ENCODE measurements around the gene DBX1. TPM values are rescaled to one million over a fixed set of nuclear protein-coding genes. Genes with fewer than 3 reads are reported as not detected.

The DBX1 gene
- total and polyA plus RNA-seq, 2 experiments from 2014 or later, result not detected

DNA sequence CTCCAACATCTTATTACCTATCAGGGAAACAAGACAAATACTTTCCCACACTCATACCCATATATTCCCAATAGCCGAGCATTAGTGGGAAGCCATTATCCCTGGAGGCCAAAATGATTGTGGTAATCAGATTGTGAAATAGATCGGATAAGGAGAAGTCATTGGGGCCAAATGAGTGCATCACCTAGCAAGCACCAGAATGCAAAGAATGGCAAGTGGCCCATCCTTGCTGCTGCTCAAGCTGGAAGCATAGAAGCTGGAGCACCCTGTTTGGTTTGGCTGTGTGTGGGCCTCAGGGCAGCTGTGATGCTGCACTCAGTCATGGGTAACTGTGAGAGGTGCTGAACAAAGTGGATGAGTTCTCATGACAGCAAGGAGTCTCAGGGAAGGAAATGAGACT lies 18.7 kb upstream of the DBX1 start:
- Histone ChIP-seq H3K4me1 (ENCODE audit: insufficient read depth) (no peaks in the 10 kb centered on the region), H3K27ac (ENCODE audit: low read depth) (no peak overlapping the region), H4K20me1 (replicated peaks; ENCODE audit: insufficient read depth) (no peaks in the 10 kb centered on the region), H3K4me3 (no peak overlapping the region), H3F3A (replicated peaks; ENCODE audit: low read depth) (no peaks in the 10 kb centered on the region), H3K36me3 (ENCODE audit: insufficient read depth) (no peaks in the 10 kb centered on the region), H3K27me3 (ENCODE audit: insufficient read depth) (peaks cover 20% of the 10 kb centered on the region; the same call in 1 of the 2 replicates), H3K4me2 (no peak overlapping the region), H3K9me2 (ENCODE audit: insufficient read depth) (no peaks in the 10 kb centered on the region; the same call in 1 of the 2 replicates), H2AFZ (no peak overlapping the region), H3K79me2 (replicated peaks; ENCODE audit: insufficient read depth) (no peaks in the 10 kb centered on the region)
- Mint-ChIP-seq H3K36me3 (ENCODE audit: low read depth) (no peaks in the 10 kb centered on the region), H3K4me1 (no peaks in the 10 kb centered on the region; the same call in 1 of the 3 replicates), H3K27me3 (ENCODE audit: insufficient read depth, low read depth, poor library complexity) (peaks cover 9% of the 10 kb centered on the region), H3K9me3 (peaks cover 3% of the 10 kb centered on the region; the same call in 1 of the 3 replicates), H3K4me3 (no peak overlapping the region), H3K27ac (no peak overlapping the region)
- DNase-seq (ENCODE audit: low spot score) (no peak), ATAC-seq (no peak)
- no peak for TF ChIP-seq EZH2 (IDR thresholded peaks at IDR 0.05; ENCODE audit: low read depth, unreplicated experiment)
- TF ChIP-seq, protein P1, sequence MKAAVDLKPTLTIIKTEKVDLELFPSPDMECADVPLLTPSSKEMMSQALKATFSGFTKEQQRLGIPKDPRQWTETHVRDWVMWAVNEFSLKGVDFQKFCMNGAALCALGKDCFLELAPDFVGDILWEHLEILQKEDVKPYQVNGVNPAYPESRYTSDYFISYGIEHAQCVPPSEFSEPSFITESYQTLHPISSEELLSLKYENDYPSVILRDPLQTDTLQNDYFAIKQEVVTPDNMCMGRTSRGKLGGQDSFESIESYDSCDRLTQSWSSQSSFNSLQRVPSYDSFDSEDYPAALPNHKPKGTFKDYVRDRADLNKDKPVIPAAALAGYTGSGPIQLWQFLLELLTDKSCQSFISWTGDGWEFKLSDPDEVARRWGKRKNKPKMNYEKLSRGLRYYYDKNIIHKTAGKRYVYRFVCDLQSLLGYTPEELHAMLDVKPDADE (IDR thresholded peaks at IDR 0.05), result no peak
- TF ChIP-seq NANOG (IDR thresholded peaks at IDR 0.05; ENCODE audit: borderline replicate concordance), result no peak
- TF ChIP-seq ZNF331 (CRISPR knock-in tag; IDR thresholded peaks at IDR 0.05; ENCODE audit: low read depth), result no peak
- TF ChIP-seq, protein P2, sequence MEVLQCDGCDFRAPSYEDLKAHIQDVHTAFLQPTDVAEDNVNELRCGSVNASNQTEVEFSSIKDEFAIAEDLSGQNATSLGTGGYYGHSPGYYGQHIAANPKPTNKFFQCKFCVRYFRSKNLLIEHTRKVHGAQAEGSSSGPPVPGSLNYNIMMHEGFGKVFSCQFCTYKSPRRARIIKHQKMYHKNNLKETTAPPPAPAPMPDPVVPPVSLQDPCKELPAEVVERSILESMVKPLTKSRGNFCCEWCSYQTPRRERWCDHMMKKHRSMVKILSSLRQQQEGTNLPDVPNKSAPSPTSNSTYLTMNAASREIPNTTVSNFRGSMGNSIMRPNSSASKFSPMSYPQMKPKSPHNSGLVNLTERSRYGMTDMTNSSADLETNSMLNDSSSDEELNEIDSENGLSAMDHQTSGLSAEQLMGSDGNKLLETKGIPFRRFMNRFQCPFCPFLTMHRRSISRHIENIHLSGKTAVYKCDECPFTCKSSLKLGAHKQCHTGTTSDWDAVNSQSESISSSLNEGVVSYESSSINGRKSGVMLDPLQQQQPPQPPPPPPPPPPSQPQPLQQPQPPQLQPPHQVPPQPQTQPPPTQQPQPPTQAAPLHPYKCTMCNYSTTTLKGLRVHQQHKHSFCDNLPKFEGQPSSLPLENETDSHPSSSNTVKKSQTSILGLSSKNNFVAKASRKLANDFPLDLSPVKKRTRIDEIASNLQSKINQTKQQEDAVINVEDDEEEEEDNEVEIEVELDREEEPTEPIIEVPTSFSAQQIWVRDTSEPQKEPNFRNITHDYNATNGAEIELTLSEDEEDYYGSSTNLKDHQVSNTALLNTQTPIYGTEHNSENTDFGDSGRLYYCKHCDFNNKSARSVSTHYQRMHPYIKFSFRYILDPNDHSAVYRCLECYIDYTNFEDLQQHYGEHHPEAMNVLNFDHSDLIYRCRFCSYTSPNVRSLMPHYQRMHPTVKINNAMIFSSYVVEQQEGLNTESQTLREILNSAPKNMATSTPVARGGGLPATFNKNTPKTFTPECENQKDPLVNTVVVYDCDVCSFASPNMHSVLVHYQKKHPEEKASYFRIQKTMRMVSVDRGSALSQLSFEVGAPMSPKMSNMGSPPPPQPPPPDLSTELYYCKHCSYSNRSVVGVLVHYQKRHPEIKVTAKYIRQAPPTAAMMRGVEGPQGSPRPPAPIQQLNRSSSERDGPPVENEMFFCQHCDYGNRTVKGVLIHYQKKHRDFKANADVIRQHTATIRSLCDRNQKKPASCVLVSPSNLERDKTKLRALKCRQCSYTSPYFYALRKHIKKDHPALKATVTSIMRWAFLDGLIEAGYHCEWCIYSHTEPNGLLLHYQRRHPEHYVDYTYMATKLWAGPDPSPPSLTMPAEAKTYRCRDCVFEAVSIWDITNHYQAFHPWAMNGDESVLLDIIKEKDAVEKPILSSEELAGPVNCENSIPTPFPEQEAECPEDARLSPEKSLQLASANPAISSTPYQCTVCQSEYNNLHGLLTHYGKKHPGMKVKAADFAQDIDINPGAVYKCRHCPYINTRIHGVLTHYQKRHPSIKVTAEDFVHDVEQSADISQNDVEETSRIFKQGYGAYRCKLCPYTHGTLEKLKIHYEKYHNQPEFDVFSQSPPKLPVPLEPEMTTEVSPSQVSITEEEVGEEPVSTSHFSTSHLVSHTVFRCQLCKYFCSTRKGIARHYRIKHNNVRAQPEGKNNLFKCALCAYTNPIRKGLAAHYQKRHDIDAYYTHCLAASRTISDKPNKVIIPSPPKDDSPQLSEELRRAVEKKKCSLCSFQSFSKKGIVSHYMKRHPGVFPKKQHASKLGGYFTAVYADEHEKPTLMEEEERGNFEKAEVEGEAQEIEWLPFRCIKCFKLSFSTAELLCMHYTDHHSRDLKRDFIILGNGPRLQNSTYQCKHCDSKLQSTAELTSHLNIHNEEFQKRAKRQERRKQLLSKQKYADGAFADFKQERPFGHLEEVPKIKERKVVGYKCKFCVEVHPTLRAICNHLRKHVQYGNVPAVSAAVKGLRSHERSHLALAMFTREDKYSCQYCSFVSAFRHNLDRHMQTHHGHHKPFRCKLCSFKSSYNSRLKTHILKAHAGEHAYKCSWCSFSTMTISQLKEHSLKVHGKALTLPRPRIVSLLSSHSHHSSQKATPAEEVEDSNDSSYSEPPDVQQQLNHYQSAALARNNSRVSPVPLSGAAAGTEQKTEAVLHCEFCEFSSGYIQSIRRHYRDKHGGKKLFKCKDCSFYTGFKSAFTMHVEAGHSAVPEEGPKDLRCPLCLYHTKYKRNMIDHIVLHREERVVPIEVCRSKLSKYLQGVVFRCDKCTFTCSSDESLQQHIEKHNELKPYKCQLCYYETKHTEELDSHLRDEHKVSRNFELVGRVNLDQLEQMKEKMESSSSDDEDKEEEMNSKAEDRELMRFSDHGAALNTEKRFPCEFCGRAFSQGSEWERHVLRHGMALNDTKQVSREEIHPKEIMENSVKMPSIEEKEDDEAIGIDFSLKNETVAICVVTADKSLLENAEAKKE (CRISPR knock-in tag; IDR thresholded peaks at IDR 0.05), result no peak
- no peak for TF ChIP-seq EZH2phosphoT487 (IDR thresholded peaks at IDR 0.05; ENCODE audit: unreplicated experiment)
- TF ChIP-seq JUNB (IDR thresholded peaks at IDR 0.05; ENCODE audit: unreplicated experiment), result no peak
- no peak for TF ChIP-seq CREB1 (CRISPR knock-in tag; IDR thresholded peaks at IDR 0.05; ENCODE audit: low read depth)
- TF ChIP-seq, protein P3, sequence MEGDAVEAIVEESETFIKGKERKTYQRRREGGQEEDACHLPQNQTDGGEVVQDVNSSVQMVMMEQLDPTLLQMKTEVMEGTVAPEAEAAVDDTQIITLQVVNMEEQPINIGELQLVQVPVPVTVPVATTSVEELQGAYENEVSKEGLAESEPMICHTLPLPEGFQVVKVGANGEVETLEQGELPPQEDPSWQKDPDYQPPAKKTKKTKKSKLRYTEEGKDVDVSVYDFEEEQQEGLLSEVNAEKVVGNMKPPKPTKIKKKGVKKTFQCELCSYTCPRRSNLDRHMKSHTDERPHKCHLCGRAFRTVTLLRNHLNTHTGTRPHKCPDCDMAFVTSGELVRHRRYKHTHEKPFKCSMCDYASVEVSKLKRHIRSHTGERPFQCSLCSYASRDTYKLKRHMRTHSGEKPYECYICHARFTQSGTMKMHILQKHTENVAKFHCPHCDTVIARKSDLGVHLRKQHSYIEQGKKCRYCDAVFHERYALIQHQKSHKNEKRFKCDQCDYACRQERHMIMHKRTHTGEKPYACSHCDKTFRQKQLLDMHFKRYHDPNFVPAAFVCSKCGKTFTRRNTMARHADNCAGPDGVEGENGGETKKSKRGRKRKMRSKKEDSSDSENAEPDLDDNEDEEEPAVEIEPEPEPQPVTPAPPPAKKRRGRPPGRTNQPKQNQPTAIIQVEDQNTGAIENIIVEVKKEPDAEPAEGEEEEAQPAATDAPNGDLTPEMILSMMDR (conservative IDR thresholded peaks at IDR 0.05; ENCODE audit: low read depth in 2 of 2), result no peak
- TF ChIP-seq ZNF114 (CRISPR knock-in tag; IDR thresholded peaks at IDR 0.05), result no peak
- TF ChIP-seq POLR2AphosphoS5 (IDR thresholded peaks at IDR 0.05; ENCODE audit: low read depth), result no peak
- TF ChIP-seq STAT1 (IDR thresholded peaks at IDR 0.05; ENCODE audit: unreplicated experiment), result no peak
- TF ChIP-seq, protein P4, sequence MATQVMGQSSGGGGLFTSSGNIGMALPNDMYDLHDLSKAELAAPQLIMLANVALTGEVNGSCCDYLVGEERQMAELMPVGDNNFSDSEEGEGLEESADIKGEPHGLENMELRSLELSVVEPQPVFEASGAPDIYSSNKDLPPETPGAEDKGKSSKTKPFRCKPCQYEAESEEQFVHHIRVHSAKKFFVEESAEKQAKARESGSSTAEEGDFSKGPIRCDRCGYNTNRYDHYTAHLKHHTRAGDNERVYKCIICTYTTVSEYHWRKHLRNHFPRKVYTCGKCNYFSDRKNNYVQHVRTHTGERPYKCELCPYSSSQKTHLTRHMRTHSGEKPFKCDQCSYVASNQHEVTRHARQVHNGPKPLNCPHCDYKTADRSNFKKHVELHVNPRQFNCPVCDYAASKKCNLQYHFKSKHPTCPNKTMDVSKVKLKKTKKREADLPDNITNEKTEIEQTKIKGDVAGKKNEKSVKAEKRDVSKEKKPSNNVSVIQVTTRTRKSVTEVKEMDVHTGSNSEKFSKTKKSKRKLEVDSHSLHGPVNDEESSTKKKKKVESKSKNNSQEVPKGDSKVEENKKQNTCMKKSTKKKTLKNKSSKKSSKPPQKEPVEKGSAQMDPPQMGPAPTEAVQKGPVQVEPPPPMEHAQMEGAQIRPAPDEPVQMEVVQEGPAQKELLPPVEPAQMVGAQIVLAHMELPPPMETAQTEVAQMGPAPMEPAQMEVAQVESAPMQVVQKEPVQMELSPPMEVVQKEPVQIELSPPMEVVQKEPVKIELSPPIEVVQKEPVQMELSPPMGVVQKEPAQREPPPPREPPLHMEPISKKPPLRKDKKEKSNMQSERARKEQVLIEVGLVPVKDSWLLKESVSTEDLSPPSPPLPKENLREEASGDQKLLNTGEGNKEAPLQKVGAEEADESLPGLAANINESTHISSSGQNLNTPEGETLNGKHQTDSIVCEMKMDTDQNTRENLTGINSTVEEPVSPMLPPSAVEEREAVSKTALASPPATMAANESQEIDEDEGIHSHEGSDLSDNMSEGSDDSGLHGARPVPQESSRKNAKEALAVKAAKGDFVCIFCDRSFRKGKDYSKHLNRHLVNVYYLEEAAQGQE (IDR thresholded peaks at IDR 0.05; ENCODE audit: unreplicated experiment), result no peak
